Middle frontal gyrus (tissue), 1 donor: ENCODE data around the gene TLE3.
"Not testable (repeated sequence)": the region's sequence is repeated elsewhere in the genome, so short reads cannot be mapped to it uniquely, and the experiment has no call there.

ENCODE experiments used
- DNase-seq: peaks from one replicate; pipeline ENCODE4 v3.0.0-alpha.2; 2015; ENCODE audit warnings: low spot score; ENCODE audit errors: extremely low spot score

The TLE3 gene

GRCh38 chr15:70126362-70126761, 28.6 kb upstream of the TLE3 start:
- no peak for DNase-seq

- no peak for DNase-seq
These were observed 27.9 kb upstream of the TLE3 start for GRCh38 chr15:70125605-70126004.

DNA sequence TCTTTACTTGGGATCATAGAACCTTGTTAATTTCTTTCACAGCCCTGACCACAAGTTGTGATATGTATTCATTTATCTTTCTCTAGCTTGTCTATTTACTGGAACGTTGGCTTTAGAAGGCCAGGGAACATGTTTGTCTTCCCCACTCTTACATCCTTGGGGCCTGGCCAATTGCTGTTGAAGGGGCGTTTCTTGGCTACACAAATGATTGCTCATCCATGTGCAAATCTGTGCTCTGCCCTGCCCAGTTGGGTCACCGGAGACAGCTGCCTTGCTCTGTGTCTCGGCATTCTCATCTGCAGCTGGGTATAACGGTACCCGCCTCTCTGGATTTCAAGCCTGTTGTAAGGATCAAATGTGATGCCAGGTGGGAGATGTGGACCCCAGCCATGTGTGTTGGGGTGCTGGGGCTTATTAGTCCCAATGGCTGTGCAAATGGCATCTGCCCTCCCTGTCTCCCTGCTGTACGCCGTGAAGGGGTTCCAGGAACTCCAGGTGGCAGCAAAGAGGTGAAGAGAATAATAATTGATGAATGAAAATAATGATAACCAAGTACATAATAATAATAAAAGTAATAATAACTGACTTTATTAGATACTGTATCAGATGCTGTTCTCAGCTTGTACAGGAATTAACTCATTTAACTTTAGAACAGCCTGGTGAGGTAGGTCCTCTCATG, 24.0 kb upstream of the TLE3 start:
- no peak for DNase-seq

DNA sequence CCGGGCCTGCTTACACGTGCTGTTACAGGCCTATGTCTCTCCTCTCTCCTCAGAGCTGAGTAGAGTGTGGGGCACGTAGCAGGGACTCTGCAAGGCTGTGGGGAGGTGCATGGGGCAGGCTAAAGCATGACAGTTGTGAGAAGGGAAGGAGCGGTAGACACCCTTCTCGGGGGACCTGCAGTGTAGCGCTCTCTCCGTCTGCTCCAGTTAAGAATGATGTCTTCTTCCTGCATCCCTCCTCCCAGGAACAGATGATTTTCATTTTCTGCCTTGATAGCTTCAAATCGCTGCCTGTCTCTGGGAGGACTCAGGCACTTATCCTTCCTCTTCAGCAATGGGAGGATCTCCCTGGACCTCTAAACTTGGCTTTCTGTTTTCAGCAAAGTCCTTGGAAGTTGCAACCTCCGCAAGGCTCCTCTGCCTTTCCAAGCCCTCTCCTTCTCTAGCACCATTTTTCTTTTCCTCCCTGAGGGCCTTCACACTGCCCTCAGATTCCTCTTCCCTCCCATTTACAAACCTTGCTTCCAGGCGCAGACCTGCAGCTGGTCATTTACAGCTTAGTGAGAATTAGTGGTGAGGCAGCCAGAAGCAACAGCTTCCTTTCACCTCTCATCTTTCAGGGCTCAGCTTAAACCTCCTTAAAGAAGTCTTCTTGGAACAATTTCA, 23.4 kb upstream of the TLE3 start:
- DNase-seq: no peak

- no peak for DNase-seq
These were observed 22.3 kb upstream of the TLE3 start for GRCh38 chr15:70119911-70120508.

- no peak for DNase-seq
These were observed 20.9 kb upstream of the TLE3 start for GRCh38 chr15:70118599-70118998.

DNA sequence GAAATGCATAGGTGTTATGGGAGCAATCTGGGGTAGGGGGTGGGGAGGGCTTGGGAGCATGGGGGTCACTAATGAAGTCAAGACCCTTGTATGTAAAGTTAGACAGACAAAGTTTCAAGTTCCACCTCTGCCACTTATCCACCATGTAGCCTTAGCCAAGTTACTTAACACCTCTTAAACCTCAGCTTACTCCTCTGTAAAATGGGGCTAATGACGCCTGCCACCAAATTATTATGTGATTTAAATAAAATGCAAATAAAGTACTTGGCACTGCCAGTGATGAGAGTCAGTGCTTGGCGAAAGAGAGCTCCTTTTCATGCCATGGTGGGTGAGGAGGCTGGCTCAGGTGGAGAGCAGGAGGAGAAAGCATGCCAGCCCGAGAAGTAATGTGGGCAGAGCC, 18.6 kb upstream of the TLE3 start:
- no peak for DNase-seq

GRCh38 chr15:70114221-70114620, 16.5 kb upstream of the TLE3 start:
- DNase-seq: no peak

DNA sequence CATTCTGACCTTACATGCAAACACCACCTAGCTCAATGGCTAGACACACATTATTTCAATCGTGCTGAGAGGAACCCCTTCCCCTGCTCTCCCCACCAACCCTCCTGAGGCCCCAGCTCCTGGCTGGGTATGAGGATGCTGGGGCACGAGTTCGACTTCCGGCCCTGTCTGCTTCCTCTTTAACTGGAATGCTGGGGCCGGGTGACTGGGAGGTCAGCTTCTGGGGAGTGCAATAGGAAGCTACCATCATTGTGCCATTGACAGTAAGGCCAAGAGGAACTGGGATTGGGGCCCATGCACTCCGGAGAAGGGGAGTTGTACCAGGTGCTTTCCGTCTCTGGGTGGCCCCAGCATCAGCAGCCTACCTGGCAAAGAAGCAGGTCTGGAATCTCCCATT, 15.6 kb upstream of the TLE3 start:
- DNase-seq: no peak

- DNase-seq: not testable (repeated sequence)
These were observed 15.0 kb upstream of the TLE3 start for GRCh38 chr15:70112572-70113303.

DNA sequence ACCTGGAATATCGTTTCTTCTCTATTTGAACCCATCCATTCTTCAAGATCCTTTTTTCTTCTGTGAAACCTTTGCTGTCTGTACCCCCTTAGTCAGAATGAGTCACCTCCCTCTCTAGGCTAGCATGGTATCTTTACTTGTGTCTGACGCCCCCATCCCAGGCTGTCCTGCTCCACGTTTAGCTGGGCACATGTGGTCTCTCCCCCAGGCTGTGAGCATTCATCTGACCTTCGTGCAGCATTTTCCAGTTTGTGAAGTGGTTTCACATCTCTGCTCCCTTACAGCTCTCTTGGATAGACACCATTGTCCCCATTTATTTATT, 14.3 kb upstream of the TLE3 start:
- no peak for DNase-seq

- DNase-seq: no peak
These were observed 13.7 kb upstream of the TLE3 start for GRCh38 chr15:70111203-70112073.

DNA sequence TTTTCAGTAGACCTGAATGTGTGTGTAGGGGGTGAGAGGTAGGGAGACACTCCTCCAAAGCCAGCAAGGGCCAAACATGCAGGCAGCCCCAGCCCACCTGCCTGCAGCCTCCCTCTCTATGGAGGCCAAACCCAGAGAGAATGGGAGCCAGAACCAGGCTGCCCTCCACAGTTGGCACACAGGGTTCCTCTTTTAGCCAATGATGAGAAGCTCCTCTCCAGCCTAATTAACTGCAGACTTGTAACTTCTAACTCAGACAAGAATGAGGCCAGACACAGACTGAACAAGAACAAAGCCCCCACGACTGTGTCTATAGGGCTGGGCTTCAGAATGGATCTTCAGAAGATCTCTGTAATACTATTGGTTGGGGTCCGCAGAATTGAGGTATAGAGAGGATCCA, 12.3 kb upstream of the TLE3 start:
- DNase-seq: no peak

DNA sequence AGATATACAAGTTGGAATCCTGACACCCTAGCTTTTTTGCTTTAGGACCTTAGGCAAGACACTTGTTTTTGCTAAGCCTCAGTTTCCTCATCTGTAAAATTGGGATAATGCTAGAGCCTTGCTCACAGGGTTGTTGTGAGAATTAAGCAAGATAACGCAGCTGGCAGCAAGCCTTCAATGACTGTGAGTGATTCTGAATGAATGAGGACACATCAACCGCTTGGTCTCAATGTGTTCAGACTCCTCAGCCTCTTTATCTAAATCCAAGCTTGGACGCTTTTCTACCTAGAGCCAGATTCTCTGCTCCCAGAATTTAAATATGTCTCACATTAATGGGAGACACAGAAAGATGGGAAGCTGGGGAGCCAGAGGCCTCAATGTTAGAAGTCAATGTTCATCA, 11.8 kb upstream of the TLE3 start:
- no peak for DNase-seq

GRCh38 chr15:70103880-70104626, 6.3 kb upstream of the TLE3 start:
- DNase-seq: no peak

DNA sequence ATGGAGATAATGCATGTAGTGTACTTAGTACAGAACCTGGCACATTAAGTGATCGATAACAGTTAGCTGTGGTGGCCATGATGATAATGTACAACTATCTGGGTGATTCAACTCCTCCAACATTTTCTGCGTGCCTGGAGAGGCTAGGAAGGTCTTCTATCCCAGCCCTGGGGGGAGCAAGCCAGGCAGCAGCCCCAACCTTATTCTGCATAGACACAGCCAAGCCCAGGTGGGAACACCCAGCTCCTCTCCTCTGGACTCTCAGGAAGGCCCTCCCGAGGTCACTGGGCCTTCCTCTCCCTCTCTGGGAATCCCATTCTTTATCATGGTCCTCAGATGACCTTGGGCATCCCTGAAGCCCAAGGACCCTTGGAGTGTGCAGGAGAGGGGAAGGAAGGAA, 5.1 kb upstream of the TLE3 start:
- DNase-seq: no peak

DNA sequence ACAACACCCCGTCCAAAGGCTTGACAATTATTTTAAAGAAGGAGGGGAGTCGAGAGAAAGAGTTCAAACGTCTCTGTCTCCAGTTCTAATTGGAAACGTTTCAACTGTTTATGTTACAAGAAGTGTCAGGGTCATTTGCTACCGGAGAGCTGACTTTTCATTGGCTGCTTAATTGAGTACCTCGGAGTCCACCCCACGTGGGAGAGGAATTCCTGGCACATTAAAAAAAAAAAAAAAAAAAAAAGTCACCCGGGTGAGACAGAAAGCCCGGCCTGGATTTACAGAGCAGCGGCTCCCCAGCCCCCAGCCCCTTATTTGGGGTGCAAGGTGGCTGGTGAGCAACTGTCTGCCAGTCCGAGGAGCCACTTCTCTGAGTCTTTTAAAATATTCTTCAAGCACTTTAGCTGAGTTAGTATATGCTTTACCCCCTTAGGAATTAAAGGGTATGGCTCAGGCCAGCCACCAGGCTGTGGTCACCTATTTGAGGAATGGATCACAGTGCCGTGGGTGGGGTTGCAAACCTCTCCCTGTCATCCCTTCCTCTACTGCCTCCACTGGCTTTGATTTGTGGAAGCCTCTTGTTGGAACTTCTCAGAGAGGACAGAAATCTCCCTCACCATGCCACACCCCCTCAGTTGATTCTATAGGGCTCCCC, 3.9 kb upstream of the TLE3 start:
- no peak for DNase-seq

DNA sequence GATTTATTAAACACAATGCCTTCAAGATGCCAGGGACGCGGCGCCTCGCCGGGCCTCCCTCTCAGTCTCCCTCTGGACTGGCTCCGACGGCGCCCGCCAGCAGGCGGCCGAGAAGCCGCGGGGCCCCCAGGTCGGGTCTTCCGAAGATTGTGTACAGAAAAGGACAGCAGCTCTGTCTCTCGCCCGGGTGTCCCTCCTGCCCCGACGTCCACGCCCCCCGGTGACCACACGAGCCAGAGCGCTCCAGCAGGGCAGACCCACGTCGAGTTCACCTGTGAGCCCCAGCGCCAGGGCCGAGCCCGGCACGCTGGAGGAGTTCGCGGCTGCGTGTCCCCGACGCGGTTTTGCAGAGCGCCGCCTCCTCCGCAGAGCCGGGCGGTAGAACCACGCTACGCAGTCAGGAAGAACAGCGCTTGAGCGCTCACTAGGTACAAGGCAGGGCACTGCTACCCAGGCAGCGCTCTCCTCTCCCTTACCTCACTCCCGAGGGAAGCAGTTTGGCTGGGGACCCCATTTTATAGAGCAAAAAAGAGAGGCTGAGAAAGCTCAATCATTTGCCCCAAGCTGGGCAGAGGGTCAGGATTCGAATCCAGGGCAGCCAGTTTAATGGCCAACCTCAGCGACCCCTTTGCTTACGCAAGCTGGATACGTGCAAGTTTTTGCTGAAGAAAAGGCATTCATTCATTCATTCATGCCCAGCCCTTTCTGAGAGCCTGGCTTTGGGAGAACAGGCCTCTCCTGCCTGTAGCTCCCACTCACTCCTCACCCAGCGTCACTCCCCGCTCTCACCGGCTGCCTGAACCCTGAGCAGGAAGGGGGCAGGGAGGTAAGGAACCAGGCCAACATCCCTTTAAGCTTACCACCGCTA, 3.0 kb upstream of the TLE3 start:
- no peak for DNase-seq

DNA sequence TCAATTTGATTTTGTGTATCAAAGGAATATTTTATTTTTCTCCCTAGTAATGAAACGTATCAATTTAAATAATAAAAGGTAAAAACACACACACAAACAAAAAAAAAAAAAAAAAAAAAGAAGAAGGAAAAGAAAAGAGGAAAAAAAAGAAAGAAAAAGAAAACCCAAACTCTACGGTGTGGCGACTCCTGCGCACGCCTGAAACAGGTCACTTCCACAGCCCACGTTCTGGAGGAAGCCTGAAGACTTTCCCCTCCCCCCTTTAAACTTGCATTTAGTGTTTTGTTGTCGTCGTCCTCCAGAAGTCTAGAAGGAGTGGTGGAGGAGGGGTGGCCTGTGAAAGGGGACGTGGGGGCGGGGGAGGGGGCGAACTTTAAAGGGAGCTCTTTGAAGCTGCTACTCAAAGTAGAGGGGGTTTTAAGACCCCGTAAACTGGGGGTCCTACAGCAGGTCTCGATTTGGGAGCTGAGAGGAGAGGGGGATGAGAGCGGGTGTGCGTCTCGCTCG, 2.3 kb upstream of the TLE3 start:
- DNase-seq: no peak
